GM21717 (cell line): ENCODE results near the gene GJD2.

Source experiments
- ATAC-seq: cut with Tn5 transposase; IDR thresholded peaks from one replicate; pipeline ENCODE4 v1.9.1; 2021; ENCODE audit warnings: mild to moderate bottlenecking, moderate library complexity; ENCODE audit not compliant: unreplicated experiment

GJD2 gene

GRCh38 chr15:34726406-34727100 is 28.2 kb downstream of the GJD2 start:
- no peak for ATAC-seq

GRCh38 chr15:34725556-34725955 is 29.2 kb downstream of the GJD2 start:
- ATAC-seq: no peak

GRCh38 chr15:34724481-34724880 is 30.3 kb downstream of the GJD2 start:
- ATAC-seq: no peak

- no peak for ATAC-seq
Measured at GRCh38 chr15:34722439-34722836, 32.4 kb downstream of the GJD2 start.

- ATAC-seq: no peak
Measured at GRCh38 chr15:34721802-34722438, 32.9 kb downstream of the GJD2 start.

- ATAC-seq: no peak
Measured at GRCh38 chr15:34721157-34721801, 33.5 kb downstream of the GJD2 start.

- ATAC-seq: no peak
Measured at GRCh38 chr15:34719695-34720094, 35.1 kb downstream of the GJD2 start.

- ATAC-seq: no peak
Measured at GRCh38 chr15:34718681-34719665, 35.8 kb downstream of the GJD2 start.

GRCh38 chr15:34717729-34718128 is 37.1 kb downstream of the GJD2 start:
- no peak for ATAC-seq

- no peak for ATAC-seq
Measured at GRCh38 chr15:34716111-34716510, 38.7 kb downstream of the GJD2 start.

- no peak for ATAC-seq
Measured at GRCh38 chr15:34714476-34715121, 40.2 kb downstream of the GJD2 start.

- ATAC-seq: no peak
Measured at GRCh38 chr15:34713635-34714034, 41.2 kb downstream of the GJD2 start.

GRCh38 chr15:34709866-34710265 is 44.9 kb downstream of the GJD2 start:
- ATAC-seq: no peak

GRCh38 chr15:34708422-34708821 is 46.4 kb downstream of the GJD2 start:
- no peak for ATAC-seq

GRCh38 chr15:34701536-34701935 is 53.3 kb downstream of the GJD2 start:
- no peak for ATAC-seq
